ENCODE data around the gene BTK. TPM values are rescaled to one million over a fixed set of nuclear protein-coding genes. Genes with fewer than 3 reads are reported as not detected.

The BTK gene
- total RNA-seq, 1 donor from 2014 or later = 7.9 TPM

GRCh38 chrX:101393530-101394305 is 7.7 kb upstream of the BTK start:
- DNase-seq (ENCODE audit: low spot score) = no peak

GRCh38 chrX:101391831-101392230 is 5.8 kb upstream of the BTK start:
- DNase-seq (ENCODE audit: low spot score) = no peak

GRCh38 chrX:101390664-101391525 is 4.9 kb upstream of the BTK start, which contains the start of gene RPL36A:
Gene RPL36A (plus strand): TSS chrX:101391011. CDS start chrX:101391044, 33 bp downstream.
- peak; percentile 86 for DNase-seq (ENCODE audit: low spot score)

- no peak for DNase-seq (ENCODE audit: low spot score)
These were observed 2.6 kb upstream of the BTK start for GRCh38 chrX:101388604-101389003.

- no peak for DNase-seq (ENCODE audit: low spot score)
These were observed 523 bp upstream of the BTK start for GRCh38 chrX:101386542-101386885.

- no peak for DNase-seq (ENCODE audit: low spot score)
These were observed 836 bp downstream of the BTK start for GRCh38 chrX:101385026-101385684.

GRCh38 chrX:101383679-101384205 is 2.2 kb downstream of the BTK start:
- no peak for DNase-seq (ENCODE audit: low spot score)

- DNase-seq (ENCODE audit: low spot score) = no peak
These were observed 8.4 kb downstream of the BTK start for GRCh38 chrX:101377547-101377946.

- DNase-seq (ENCODE audit: low spot score) = no peak
These were observed 15.0 kb downstream of the BTK start for GRCh38 chrX:101370888-101371504.

GRCh38 chrX:101369687-101370086 is 16.3 kb downstream of the BTK start:
- no peak for DNase-seq (ENCODE audit: low spot score)

GRCh38 chrX:101368800-101369199 is 17.2 kb downstream of the BTK start:
- no peak for DNase-seq (ENCODE audit: low spot score)

- no peak for DNase-seq (ENCODE audit: low spot score)
These were observed 20.6 kb downstream of the BTK start for GRCh38 chrX:101365301-101365795.

- no peak for DNase-seq (ENCODE audit: low spot score)
These were observed 23.2 kb downstream of the BTK start for GRCh38 chrX:101362757-101363156.

- no peak for DNase-seq (ENCODE audit: low spot score)
These were observed 23.9 kb downstream of the BTK start for GRCh38 chrX:101362116-101362515.

- DNase-seq (ENCODE audit: low spot score) = no peak
These were observed 25.6 kb downstream of the BTK start for GRCh38 chrX:101360390-101360789.

- DNase-seq (ENCODE audit: low spot score) = no peak
These were observed 26.0 kb downstream of the BTK start for GRCh38 chrX:101359966-101360365.

GRCh38 chrX:101357166-101357795 is 28.7 kb downstream of the BTK start:
- DNase-seq (ENCODE audit: low spot score) = no peak

GRCh38 chrX:101349193-101349562 is 36.8 kb downstream of the BTK start:
- DNase-seq (ENCODE audit: low spot score) = no peak

GRCh38 chrX:101348452-101349192 is 37.4 kb downstream of the BTK start, which contains the start of gene TIMM8A:
Gene TIMM8A (minus strand): TSS chrX:101348742. CDS start chrX:101348664, 78 bp downstream.
- DNase-seq (ENCODE audit: low spot score) = peak; percentile 79

- DNase-seq (ENCODE audit: low spot score) = no peak
These were observed 38.0 kb downstream of the BTK start for GRCh38 chrX:101347859-101348451.
